SK-N-SH treated with all-trans-retinoic acid at 6 μM for 48 hours (cell line): ENCODE results near the gene MAP3K12.

Experiments used
- ATAC-seq: fragments of 200-7000 bp; cut with Tn5 transposase; 3 replicates; pipeline ENCODE4 v1.9.1; 2020; ENCODE audit warnings: mild to moderate bottlenecking, moderate library complexity
- ARNTL ChIP-seq: fragments of 450-650 bp; formaldehyde crosslinking; IDR thresholded peaks from 2 replicates; pipeline ENCODE4 v1.5.0; 2020; ENCODE audit warnings: low read depth, mild to moderate bottlenecking, moderate library complexity, borderline replicate concordance
- BACH2 ChIP-seq: fragments of 250-450 bp; sonication (Bioruptor Pico); IDR thresholded peaks from 2 replicates; pipeline ENCODE4 v1.9.0; 2021; ENCODE audit warnings: mild to moderate bottlenecking, borderline replicate concordance
- CSDC2 ChIP-seq: fragments of 250-450 bp; sonication (Bioruptor Pico); IDR thresholded peaks from 2 replicates; pipeline ENCODE4 v1.5.0; 2020; ENCODE audit warnings: mild to moderate bottlenecking, moderate library complexity
- ESRRG ChIP-seq: fragments of 250-450 bp; sonication (Bioruptor Pico); IDR thresholded peaks from 2 replicates; pipeline ENCODE4 v1.6.1; 2021; ENCODE audit warnings: mild to moderate bottlenecking
- GLIS3 ChIP-seq: fragments of 250-450 bp; sonication (Bioruptor Pico); IDR thresholded peaks from 2 replicates; pipeline ENCODE4 v1.5.0; 2020; ENCODE audit warnings: mild to moderate bottlenecking, moderate library complexity
- PPARA ChIP-seq: fragments of 250-450 bp; sonication (Bioruptor Pico); IDR thresholded peaks from 2 replicates; pipeline ENCODE4 v1.5.0; 2020; ENCODE audit warnings: mild to moderate bottlenecking, borderline replicate concordance
- SNAI2 ChIP-seq: fragments of 250-450 bp; sonication (Bioruptor Pico); IDR thresholded peaks from 2 replicates; pipeline ENCODE4 v1.5.0; 2020; ENCODE audit warnings: mild to moderate bottlenecking, moderate library complexity
- TCF4 ChIP-seq: fragments of 250-450 bp; sonication (Bioruptor Pico); IDR thresholded peaks from 2 replicates; pipeline ENCODE4 v1.8.0; 2021; ENCODE audit warnings: mild to moderate bottlenecking, moderate library complexity, borderline replicate concordance
- TOX ChIP-seq: fragments of 250-450 bp; sonication (Bioruptor Pico); IDR thresholded peaks from 2 replicates; pipeline ENCODE4 v1.8.0; 2021; ENCODE audit warnings: mild to moderate bottlenecking, moderate library complexity, borderline replicate concordance
- ZC3H10 ChIP-seq: fragments of 250-450 bp; sonication (Bioruptor Pico); IDR thresholded peaks from 2 replicates; pipeline ENCODE4 v1.5.1; 2021; ENCODE audit warnings: mild to moderate bottlenecking, moderate library complexity
- ZFP3 ChIP-seq: fragments of 250-450 bp; sonication (Bioruptor Pico); IDR thresholded peaks from 2 replicates; pipeline ENCODE4 v1.5.0; 2020; ENCODE audit warnings: mild to moderate bottlenecking, moderate library complexity
- ZFP30 ChIP-seq: fragments of 450-650 bp; formaldehyde crosslinking; IDR thresholded peaks from 2 replicates; pipeline ENCODE4 v1.5.0; 2022; ENCODE audit warnings: mild to moderate bottlenecking, moderate library complexity
- ZNF565 ChIP-seq: fragments of 450-650 bp; formaldehyde crosslinking; conservative IDR thresholded peaks from 2 replicates; pipeline ENCODE4 v1.5.0; 2020; ENCODE audit warnings: low read depth, mild to moderate bottlenecking, moderate library complexity
- ZNF70 ChIP-seq: fragments of 450-650 bp; formaldehyde crosslinking; IDR thresholded peaks from 2 replicates; pipeline ENCODE4 v1.5.0; 2020; ENCODE audit warnings: mild to moderate bottlenecking, moderate library complexity
- ZNF8 ChIP-seq: fragments of 450-650 bp; formaldehyde crosslinking; IDR thresholded peaks from 2 replicates; pipeline ENCODE4 v1.5.0; 2020; ENCODE audit warnings: mild to moderate bottlenecking, moderate library complexity
- TF ChIP-seq, protein P1 (sequence below): fragments of 250-450 bp; sonication (Bioruptor Pico); IDR thresholded peaks from 2 replicates; pipeline ENCODE4 v1.5.1; 2021; ENCODE audit warnings: mild to moderate bottlenecking, moderate library complexity
- TF ChIP-seq, protein P2 (sequence below): fragments of 250-450 bp; sonication (Bioruptor Pico); IDR thresholded peaks from 2 replicates; pipeline ENCODE4 v1.5.1; 2020; ENCODE audit warnings: low read depth, mild to moderate bottlenecking, moderate library complexity
- TF ChIP-seq, protein P3 (sequence below): fragments of 250-450 bp; sonication (Bioruptor Pico); IDR thresholded peaks from 2 replicates; pipeline ENCODE4 v1.8.0; 2021; ENCODE audit warnings: low read depth, mild to moderate bottlenecking, moderate library complexity, borderline replicate concordance
- TF ChIP-seq, protein P4 (sequence below): fragments of 250-450 bp; sonication (Bioruptor Pico); IDR thresholded peaks from 2 replicates; pipeline ENCODE4 v1.5.0; 2020; ENCODE audit warnings: mild to moderate bottlenecking, moderate library complexity
- TF ChIP-seq, protein P5 (sequence below): fragments of 250-450 bp; sonication (Bioruptor Pico); IDR thresholded peaks from 2 replicates; pipeline ENCODE4 v1.8.0; 2020; ENCODE audit warnings: mild to moderate bottlenecking, moderate library complexity, borderline replicate concordance

Gene MAP3K12

DNA sequence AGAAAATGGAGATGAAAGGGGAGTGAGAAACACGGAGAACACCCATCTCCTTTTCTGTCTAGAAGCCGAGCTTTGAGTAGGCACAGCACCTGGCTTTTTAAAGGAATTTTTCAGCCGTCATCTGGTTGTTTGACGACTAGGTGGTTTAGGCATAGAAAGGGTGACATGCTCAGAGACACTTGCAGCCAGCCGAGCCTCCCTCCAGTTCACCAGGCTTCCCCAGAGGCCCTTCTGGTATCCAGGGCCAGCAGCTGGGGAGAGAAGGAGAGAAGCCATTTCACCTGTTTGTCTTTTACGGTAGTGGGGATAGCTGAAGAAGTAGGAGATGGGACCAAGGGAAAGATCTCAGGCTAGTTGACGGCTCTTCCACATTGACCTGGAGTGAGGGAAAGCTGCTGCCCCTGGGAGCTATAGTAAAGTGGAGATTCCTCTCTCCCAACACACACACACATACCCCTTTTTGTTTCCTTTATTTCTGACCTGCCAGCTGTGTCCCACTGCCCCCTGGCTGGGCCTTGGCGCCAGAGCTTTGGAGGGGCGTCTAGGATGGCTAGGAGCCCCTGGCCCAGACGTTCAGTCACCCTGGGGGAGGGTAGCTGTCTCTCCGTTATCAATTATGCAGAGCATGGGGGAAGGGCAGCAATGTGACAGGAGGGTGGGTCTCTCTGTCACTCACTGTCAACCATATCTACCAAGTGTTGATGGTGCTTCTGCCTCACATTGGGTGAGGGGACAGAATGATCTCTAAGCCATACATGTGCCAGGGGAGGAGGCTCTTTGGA is 5.5 kb downstream of the MAP3K12 start:
- no peak; the same call in 2 of the 3 replicates for ATAC-seq

DNA sequence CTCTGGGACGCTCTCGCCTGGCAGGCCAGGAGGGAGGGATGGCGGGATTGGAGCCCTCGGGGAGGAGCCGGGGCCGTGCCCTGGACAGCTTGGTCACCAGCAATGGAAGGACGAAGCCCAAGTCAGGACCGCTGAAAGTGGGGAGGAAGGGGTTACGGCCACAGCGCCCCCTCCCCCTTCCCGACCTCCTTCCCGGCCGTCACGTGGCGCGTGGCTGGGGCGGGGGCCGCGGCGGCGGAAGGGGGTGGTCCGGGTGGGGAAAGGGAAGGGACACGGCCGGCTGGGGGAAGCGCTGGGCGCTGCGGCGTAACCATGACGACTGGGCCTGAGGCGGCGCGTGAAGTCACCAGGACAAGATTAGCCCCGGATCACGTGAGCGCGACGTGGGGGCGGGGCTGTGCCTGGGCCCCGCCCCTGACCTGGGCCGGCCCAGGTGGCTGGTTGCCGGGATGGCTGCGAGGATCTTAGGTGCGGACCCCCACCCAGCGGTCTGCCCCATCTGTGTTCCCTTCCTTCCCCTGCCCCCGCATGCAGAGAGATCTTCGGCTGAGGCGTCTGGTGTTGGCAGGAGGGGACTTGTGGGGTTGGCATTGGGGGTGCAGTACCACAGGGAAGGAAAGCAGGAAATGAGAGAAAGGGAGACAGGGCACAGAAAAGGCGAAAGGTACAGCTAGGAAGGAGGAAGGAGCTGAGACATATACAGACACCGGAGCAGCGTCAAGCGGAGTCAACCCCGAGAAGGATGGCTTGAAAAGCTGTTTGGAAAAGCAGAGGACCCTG is 6.2 kb downstream of the MAP3K12 start:
- peak; percentile 90 for ATAC-seq

More for the DNA sequence above, 5.5 kb downstream of the MAP3K12 start:
- TF ChIP-seq CSDC2 (no peak), ZFP30 (CRISPR knock-in tag) (no peak), PPARA (CRISPR knock-in tag) (no peak), ZNF8 (CRISPR knock-in tag) (no peak), ARNTL (CRISPR knock-in tag) (no peak), BACH2 (CRISPR knock-in tag) (no peak), ESRRG (CRISPR knock-in tag) (no peak), TOX (CRISPR knock-in tag) (no peak), TCF4 (CRISPR knock-in tag) (no peak), SNAI2 (CRISPR knock-in tag) (no peak), ZNF565 (CRISPR knock-in tag) (no peak), GLIS3 (no peak), ZFP3 (CRISPR knock-in tag) (no peak), ZNF70 (CRISPR knock-in tag) (no peak)
- TF ChIP-seq, protein P1, sequence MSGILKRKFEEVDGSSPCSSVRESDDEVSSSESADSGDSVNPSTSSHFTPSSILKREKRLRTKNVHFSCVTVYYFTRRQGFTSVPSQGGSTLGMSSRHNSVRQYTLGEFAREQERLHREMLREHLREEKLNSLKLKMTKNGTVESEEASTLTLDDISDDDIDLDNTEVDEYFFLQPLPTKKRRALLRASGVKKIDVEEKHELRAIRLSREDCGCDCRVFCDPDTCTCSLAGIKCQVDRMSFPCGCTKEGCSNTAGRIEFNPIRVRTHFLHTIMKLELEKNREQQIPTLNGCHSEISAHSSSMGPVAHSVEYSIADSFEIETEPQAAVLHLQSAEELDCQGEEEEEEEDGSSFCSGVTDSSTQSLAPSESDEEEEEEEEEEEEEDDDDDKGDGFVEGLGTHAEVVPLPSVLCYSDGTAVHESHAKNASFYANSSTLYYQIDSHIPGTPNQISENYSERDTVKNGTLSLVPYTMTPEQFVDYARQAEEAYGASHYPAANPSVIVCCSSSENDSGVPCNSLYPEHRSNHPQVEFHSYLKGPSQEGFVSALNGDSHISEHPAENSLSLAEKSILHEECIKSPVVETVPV (CRISPR knock-in tag), result no peak
- TF ChIP-seq, protein P2, sequence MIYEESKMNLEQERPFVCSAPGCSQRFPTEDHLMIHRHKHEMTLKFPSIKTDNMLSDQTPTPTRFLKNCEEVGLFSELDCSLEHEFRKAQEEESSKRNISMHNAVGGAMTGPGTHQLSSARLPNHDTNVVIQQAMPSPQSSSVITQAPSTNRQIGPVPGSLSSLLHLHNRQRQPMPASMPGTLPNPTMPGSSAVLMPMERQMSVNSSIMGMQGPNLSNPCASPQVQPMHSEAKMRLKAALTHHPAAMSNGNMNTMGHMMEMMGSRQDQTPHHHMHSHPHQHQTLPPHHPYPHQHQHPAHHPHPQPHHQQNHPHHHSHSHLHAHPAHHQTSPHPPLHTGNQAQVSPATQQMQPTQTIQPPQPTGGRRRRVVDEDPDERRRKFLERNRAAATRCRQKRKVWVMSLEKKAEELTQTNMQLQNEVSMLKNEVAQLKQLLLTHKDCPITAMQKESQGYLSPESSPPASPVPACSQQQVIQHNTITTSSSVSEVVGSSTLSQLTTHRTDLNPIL (CRISPR knock-in tag), result no peak
- TF ChIP-seq, protein P3, sequence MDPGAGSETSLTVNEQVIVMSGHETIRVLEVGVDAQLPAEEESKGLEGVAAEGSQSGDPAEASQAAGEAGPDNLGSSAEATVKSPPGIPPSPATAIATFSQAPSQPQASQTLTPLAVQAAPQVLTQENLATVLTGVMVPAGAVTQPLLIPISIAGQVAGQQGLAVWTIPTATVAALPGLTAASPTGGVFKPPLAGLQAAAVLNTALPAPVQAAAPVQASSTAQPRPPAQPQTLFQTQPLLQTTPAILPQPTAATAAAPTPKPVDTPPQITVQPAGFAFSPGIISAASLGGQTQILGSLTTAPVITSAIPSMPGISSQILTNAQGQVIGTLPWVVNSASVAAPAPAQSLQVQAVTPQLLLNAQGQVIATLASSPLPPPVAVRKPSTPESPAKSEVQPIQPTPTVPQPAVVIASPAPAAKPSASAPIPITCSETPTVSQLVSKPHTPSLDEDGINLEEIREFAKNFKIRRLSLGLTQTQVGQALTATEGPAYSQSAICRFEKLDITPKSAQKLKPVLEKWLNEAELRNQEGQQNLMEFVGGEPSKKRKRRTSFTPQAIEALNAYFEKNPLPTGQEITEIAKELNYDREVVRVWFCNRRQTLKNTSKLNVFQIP (CRISPR knock-in tag), result no peak
- TF ChIP-seq, protein P4, sequence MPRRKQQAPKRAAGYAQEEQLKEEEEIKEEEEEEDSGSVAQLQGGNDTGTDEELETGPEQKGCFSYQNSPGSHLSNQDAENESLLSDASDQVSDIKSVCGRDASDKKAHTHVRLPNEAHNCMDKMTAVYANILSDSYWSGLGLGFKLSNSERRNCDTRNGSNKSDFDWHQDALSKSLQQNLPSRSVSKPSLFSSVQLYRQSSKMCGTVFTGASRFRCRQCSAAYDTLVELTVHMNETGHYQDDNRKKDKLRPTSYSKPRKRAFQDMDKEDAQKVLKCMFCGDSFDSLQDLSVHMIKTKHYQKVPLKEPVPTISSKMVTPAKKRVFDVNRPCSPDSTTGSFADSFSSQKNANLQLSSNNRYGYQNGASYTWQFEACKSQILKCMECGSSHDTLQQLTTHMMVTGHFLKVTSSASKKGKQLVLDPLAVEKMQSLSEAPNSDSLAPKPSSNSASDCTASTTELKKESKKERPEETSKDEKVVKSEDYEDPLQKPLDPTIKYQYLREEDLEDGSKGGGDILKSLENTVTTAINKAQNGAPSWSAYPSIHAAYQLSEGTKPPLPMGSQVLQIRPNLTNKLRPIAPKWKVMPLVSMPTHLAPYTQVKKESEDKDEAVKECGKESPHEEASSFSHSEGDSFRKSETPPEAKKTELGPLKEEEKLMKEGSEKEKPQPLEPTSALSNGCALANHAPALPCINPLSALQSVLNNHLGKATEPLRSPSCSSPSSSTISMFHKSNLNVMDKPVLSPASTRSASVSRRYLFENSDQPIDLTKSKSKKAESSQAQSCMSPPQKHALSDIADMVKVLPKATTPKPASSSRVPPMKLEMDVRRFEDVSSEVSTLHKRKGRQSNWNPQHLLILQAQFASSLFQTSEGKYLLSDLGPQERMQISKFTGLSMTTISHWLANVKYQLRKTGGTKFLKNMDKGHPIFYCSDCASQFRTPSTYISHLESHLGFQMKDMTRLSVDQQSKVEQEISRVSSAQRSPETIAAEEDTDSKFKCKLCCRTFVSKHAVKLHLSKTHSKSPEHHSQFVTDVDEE, result no peak
- TF ChIP-seq, protein P5, sequence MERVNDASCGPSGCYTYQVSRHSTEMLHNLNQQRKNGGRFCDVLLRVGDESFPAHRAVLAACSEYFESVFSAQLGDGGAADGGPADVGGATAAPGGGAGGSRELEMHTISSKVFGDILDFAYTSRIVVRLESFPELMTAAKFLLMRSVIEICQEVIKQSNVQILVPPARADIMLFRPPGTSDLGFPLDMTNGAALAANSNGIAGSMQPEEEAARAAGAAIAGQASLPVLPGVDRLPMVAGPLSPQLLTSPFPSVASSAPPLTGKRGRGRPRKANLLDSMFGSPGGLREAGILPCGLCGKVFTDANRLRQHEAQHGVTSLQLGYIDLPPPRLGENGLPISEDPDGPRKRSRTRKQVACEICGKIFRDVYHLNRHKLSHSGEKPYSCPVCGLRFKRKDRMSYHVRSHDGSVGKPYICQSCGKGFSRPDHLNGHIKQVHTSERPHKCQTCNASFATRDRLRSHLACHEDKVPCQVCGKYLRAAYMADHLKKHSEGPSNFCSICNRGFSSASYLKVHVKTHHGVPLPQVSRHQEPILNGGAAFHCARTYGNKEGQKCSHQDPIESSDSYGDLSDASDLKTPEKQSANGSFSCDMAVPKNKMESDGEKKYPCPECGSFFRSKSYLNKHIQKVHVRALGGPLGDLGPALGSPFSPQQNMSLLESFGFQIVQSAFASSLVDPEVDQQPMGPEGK (CRISPR knock-in tag), result no peak

More for the DNA sequence above, 6.2 kb downstream of the MAP3K12 start:
- TF ChIP-seq ZFP30 (CRISPR knock-in tag) (no peak), ZFP3 (CRISPR knock-in tag) (no peak), TCF4 (CRISPR knock-in tag) (no peak), PPARA (CRISPR knock-in tag) (no peak), ZC3H10 (CRISPR knock-in tag) (no peak)
- TF ChIP-seq, protein P3 (CRISPR knock-in tag), result no peak
- TF ChIP-seq, all 23 proteins: peak for 0
